GM12892 (cell line): ENCODE results near the gene UBE3D.

Experiments used
- POLR2A ChIP-seq: IDR thresholded peaks from 2 replicates; pipeline ENCODE4 v1.6.1; 2011; ENCODE audit warnings: low read depth, low read length, control low read depth
- TAF1 ChIP-seq: IDR thresholded peaks from 2 replicates; pipeline ENCODE4 v1.6.1; 2011; ENCODE audit warnings: low read depth, mild to moderate bottlenecking, control low read depth, low read length, borderline replicate concordance

DNA sequence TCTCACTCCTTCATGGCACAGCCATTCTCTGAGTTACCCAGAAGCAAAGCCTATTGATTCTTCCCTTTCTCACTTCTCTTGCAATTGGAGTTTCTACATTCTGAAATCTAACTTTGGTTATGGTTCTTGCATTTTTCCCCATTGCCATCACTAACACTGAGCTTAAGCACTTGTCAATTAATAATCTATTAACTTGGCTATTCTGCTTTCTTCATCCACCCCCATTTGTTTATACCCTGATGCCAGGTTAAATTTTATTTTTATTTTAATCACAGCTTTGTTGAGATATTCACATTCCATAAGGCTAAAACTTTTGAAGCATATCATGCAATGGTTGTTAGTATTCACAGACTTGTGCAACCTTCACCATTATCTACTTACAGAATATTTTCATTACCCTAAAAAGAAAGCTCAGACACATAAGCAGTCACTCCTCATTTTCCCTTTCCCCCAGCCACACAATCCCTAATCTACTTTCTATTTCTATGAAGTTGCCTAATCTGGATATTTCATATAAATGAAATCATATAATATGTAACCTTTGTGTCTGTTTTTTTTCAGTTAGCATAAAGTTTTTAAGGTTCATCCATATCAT lies 222.3 kb downstream of the UBE3D start:
- no peak for TF ChIP-seq POLR2A
- no peak for TF ChIP-seq TAF1
